HG03439 (cell line): ENCODE measurements around the gene MYCL.

Source experiments
- ATAC-seq: cut with Tn5 transposase; IDR thresholded peaks from one replicate; pipeline ENCODE4 v1.9.1; 2021; ENCODE audit warnings: mild to moderate bottlenecking, moderate library complexity; ENCODE audit not compliant: unreplicated experiment

MYCL gene

GRCh38 chr1:39901714-39902459, at the start of gene MYCL:
Gene MYCL (minus strand): TSS chr1:39901917. CDS start chr1:39901434, 483 bp downstream.
- ATAC-seq, result peak; percentile 64

GRCh38 chr1:39949891-39950290, 48.2 kb upstream of the MYCL start:
- ATAC-seq, result no peak

GRCh38 chr1:39947260-39947659, 45.5 kb upstream of the MYCL start:
- ATAC-seq, result no peak

GRCh38 chr1:39946216-39946615, 44.5 kb upstream of the MYCL start:
- ATAC-seq, result no peak

- ATAC-seq, result no peak
These were observed 42.8 kb upstream of the MYCL start for GRCh38 chr1:39944410-39945112.

GRCh38 chr1:39943471-39944290, 42.0 kb upstream of the MYCL start:
- no peak for ATAC-seq

- no peak for ATAC-seq
These were observed 39.5 kb upstream of the MYCL start for GRCh38 chr1:39940980-39941871.

GRCh38 chr1:39940253-39940652, 38.5 kb upstream of the MYCL start:
- ATAC-seq, result no peak

GRCh38 chr1:39938856-39939255, 37.1 kb upstream of the MYCL start:
- ATAC-seq, result no peak

GRCh38 chr1:39936724-39937491, 35.2 kb upstream of the MYCL start:
- no peak for ATAC-seq

- ATAC-seq, result no peak
These were observed 32.5 kb upstream of the MYCL start for GRCh38 chr1:39933956-39934941.

- no peak for ATAC-seq
These were observed 27.3 kb upstream of the MYCL start for GRCh38 chr1:39928809-39929587.

GRCh38 chr1:39927538-39927937, 25.8 kb upstream of the MYCL start:
- ATAC-seq, result no peak

- no peak for ATAC-seq
These were observed 25.1 kb upstream of the MYCL start for GRCh38 chr1:39926820-39927219.

GRCh38 chr1:39926343-39926793, 24.7 kb upstream of the MYCL start:
- no peak for ATAC-seq

- no peak for ATAC-seq
These were observed 24.1 kb upstream of the MYCL start for GRCh38 chr1:39925721-39926342.

- no peak for ATAC-seq
These were observed 20.6 kb upstream of the MYCL start for GRCh38 chr1:39922251-39922688.
